ENCODE results near the gene TNNC1. TPM values are rescaled to one million over a fixed set of nuclear protein-coding genes. Genes with fewer than 3 reads are reported as not detected.
A peak's percentile ranks its signal among the peaks of the same experiment; 100 is the strongest.

The TNNC1 gene
- total and polyA plus RNA-seq, 3 experiments from 2014 or later: 2.2 to 2.3 TPM; not detected in 1

DNA sequence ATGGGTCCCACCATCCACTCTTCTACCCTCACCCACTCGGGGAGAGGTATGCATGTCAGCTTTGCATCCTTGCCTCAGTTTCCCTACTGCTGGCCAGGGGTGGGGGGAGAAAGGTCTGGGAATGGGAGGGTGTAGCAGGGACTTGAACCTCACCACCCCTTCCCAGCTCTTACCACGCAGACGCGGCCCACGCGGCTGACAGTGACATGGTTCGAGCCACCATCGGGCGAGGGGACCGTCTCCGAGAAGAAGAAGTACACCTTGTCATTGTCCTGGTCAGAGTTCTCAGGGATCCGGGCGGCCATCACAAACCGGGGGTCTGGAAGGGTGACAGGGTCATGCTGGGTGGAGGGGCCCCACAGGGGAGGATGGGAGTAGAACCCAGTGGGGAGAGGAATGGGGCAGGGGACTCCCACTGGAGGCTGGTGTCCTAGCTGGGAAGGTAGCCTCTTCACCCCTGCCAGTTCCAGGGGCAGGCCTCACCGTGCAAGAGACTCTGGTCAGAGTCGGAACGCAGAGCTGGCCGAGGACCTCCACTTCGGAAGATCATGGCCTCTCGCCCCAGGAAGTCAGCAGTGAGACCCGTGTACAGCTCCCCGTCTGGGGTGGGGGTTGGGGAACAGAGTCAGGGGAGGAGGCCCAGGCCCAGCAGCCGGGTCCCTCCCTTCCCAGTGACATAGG lies 12.6 kb downstream of the TNNC1 start:
- CTCF ChIA-PET: no interaction called here
- H3K4me1 Mint-ChIP-seq: peaks cover 2 to 5% (median 3%) of the 10 kb centered on the region in 3 donors
- H3K27ac ChIP-seq (ENCODE audit: low read depth, low read length): no peak overlapping the region
- no peaks in the 10 kb centered on the region for H3K9me3 ChIP-seq (ENCODE audit: low read length)
- no peaks in the 10 kb centered on the region for H3K9me3 Mint-ChIP-seq
- peaks cover 5% of the 10 kb centered on the region for H3K4me1 ChIP-seq (ENCODE audit: insufficient read depth, low read length)
- no peaks in the 10 kb centered on the region for H3K36me3 Mint-ChIP-seq
- H3K4me3 Mint-ChIP-seq: no peak overlapping the region
- H3K27me3 Mint-ChIP-seq: peaks cover 0 to 1% of the 10 kb centered on the region in 2 donors
- POLR2A ChIA-PET: no interaction called here
- H3K4me3 ChIP-seq (ENCODE audit: low read length): no peak overlapping the region
- no peaks in the 10 kb centered on the region for H3K27me3 ChIP-seq (ENCODE audit: insufficient read depth, low read length, poor library complexity, severe bottlenecking)
- no peak overlapping the region for H3K27ac Mint-ChIP-seq
- no peak for DNase-seq
- H3K36me3 ChIP-seq (ENCODE audit: insufficient read depth, low read length): no peaks in the 10 kb centered on the region

DNA sequence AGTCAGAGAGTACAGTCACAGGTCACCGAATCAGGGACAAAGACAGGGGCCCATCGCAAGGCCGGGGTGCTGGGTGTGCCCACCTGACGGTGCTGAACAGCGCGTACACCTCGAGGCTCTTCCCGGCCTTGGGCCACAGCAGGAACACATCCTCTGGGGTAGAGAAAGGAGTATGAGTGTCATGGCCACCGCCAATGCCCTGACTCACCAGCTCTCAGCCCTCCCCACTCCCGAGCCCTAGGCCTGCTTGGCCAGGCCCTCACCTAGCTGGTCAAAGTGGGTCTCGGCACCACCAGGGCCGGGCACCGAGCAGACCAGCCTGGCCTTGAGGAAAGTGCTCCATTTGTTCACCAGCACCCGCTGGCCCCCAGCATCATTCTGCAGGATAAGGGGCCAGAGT lies 13.2 kb downstream of the TNNC1 start:
- Mint-ChIP-seq H3K27ac (no peak overlapping the region), H3K9me3 (no peaks in the 10 kb centered on the region), H3K4me1 (peaks cover 2 to 5% (median 3%) of the 10 kb centered on the region in 3 donors), H3K36me3 (no peaks in the 10 kb centered on the region), H3K4me3 (no peak overlapping the region), H3K27me3 (peaks cover 0 to 1% of the 10 kb centered on the region in 2 donors)
- Histone ChIP-seq H3K27ac (ENCODE audit: low read depth, low read length) (no peak overlapping the region), H3K9me3 (ENCODE audit: low read length) (no peaks in the 10 kb centered on the region), H3K4me3 (ENCODE audit: low read length) (no peak overlapping the region), H3K27me3 (ENCODE audit: insufficient read depth, low read length, poor library complexity, severe bottlenecking) (no peaks in the 10 kb centered on the region), H3K4me1 (ENCODE audit: insufficient read depth, low read length) (peaks cover 5% of the 10 kb centered on the region), H3K36me3 (ENCODE audit: insufficient read depth, low read length) (no peaks in the 10 kb centered on the region)
- CTCF ChIA-PET: no interaction called here
- DNase-seq: no peak
- POLR2A ChIA-PET: no interaction called here

DNA sequence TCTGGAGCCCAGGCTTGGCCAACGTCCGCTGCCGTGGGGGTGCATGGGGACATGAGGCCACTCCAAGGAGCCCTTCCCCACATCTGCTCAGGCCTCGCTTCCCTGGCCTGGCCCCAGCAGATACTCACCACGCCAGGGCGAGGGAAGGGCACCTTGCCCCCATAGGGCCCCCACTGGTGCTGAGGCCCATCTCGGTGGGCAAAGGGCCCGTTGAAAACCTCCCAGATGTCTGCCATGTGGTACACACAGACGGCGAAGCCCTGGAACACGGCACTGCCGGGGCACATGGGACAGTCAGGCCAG lies 13.6 kb downstream of the TNNC1 start:
- H3K9me3 ChIP-seq (ENCODE audit: low read length): no peaks in the 10 kb centered on the region
- Mint-ChIP-seq H3K4me3 (no peak overlapping the region), H3K4me1 (peaks cover 2 to 3% (median 3%) of the 10 kb centered on the region in 3 donors), H3K27me3 (peaks cover 0 to 1% of the 10 kb centered on the region in 2 donors), H3K9me3 (no peaks in the 10 kb centered on the region), H3K36me3 (no peaks in the 10 kb centered on the region), H3K27ac (no peak overlapping the region)
- H3K4me1 ChIP-seq (ENCODE audit: insufficient read depth, low read length): peaks cover 5% of the 10 kb centered on the region
- ChIA-PET POLR2A (no interaction called here), CTCF (no interaction called here)
- no peaks in the 10 kb centered on the region for H3K36me3 ChIP-seq (ENCODE audit: insufficient read depth, low read length)
- no peak for DNase-seq
- H3K27me3 ChIP-seq (ENCODE audit: insufficient read depth, low read length, poor library complexity, severe bottlenecking): no peaks in the 10 kb centered on the region
- no peak overlapping the region for H3K27ac ChIP-seq (ENCODE audit: low read depth, low read length)
- H3K4me3 ChIP-seq (ENCODE audit: low read length): no peak overlapping the region

DNA sequence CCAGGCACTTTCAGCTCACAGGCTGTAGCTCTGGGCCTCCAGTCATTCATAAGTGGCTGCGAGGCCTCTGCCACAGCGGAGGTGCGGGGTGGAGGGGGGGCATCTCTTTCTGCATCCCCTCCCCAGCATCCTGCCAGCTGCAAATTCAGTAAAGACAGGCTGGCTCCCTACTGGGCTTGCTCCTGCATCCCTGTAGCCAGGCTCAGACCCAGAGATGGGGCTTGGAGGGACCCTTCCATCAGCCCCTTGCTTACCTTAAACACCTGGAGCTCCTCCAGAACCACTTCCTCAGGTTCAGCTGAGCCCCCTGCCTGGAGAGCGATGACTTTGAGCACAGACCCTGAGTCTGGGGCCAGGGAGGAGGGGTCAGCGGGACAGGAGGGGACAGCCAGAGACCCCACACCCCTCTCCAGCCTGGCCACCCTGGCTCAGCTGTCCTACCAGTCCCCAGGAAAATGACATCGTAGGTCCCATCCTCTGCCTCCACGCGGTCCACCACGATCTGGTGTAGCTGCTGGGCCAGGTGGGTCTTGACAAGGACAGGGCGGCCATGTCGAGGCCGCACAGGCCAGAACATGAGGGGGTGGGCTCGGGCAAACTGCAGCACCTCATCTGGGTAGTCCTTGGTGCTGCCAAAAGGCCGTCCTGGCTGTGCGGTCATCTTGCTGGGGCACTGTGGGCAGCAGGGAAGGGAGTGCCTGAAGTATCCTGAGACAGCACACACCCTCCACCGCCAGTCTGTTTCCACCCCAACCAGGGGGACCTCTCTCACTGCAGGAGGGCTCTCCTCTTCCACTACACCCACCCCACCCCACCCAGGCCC lies 14.2 kb downstream of the TNNC1 start:
- Histone ChIP-seq H3K27me3 (ENCODE audit: insufficient read depth, low read length, poor library complexity, severe bottlenecking) (no peaks in the 10 kb centered on the region), H3K9me3 (ENCODE audit: low read length) (no peaks in the 10 kb centered on the region), H3K27ac (ENCODE audit: low read depth, low read length) (no peak overlapping the region), H3K4me1 (ENCODE audit: insufficient read depth, low read length) (peaks cover 3% of the 10 kb centered on the region), H3K4me3 (ENCODE audit: low read length) (no peak overlapping the region), H3K36me3 (ENCODE audit: insufficient read depth, low read length) (no peaks in the 10 kb centered on the region)
- no peak for DNase-seq
- Mint-ChIP-seq H3K9me3 (no peaks in the 10 kb centered on the region), H3K27me3 (peaks cover 0 to 1% of the 10 kb centered on the region in 2 donors), H3K4me3 (no peak overlapping the region), H3K36me3 (no peaks in the 10 kb centered on the region), H3K4me1 (no peaks in the 10 kb centered on the region), H3K27ac (no peak overlapping the region)
- ChIA-PET POLR2A (no interaction called here), CTCF (no interaction called here)

DNA sequence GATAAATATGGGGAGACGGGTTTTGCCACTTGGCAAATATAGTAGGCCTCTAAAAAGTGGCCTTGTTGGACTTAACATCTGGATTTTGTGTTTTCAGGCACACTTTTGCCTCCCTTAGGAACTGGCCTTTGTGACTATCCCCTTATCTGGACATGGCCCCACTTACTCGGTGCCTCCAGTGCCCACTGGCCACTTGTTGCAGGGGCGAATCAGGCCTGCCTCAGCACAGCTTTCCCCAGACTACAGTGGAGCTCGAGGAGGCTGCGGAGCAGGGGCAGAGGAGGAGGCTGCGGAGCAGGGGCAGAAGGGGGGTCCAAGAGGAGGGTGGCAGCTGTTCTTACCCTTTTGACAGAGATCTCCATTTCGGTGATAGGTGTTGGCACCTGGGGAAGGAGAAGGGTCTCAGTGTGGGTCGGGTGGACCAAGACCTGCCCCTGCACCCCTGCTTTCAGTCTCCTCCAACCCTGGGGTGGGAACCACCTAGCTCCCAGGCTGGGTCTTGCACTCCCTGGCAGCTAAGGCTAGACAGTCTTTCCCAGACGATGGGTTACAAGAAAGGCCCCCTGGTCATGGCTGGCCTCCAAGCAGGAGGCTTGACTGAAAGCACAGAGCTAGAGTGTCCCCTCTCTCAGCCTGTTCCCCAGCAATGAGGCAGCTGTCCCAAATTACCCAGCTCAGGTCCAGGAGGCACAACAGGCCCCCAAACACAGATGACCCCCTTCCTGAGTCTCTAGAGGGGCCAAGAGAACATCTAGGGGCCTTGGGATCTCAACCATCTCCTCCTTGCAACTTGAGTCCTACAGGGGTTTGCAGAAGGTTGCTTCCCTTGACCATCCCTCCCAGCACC lies 15.0 kb downstream of the TNNC1 start:
- Mint-ChIP-seq H3K4me1 (peaks cover 0 to 2% (median 0%) of the 10 kb centered on the region in 3 donors), H3K27me3 (peaks cover 0 to 1% of the 10 kb centered on the region in 2 donors), H3K4me3 (no peak overlapping the region), H3K36me3 (no peaks in the 10 kb centered on the region), H3K27ac (peak overlapping the region in 1 of 8 donors; percentile 43), H3K9me3 (no peaks in the 10 kb centered on the region)
- Histone ChIP-seq H3K36me3 (ENCODE audit: insufficient read depth, low read length) (no peaks in the 10 kb centered on the region), H3K4me3 (ENCODE audit: low read length) (no peak overlapping the region), H3K27ac (ENCODE audit: low read depth, low read length) (no peak overlapping the region), H3K9me3 (ENCODE audit: low read length) (no peaks in the 10 kb centered on the region), H3K4me1 (ENCODE audit: insufficient read depth, low read length) (no peaks in the 10 kb centered on the region), H3K27me3 (ENCODE audit: insufficient read depth, low read length, poor library complexity, severe bottlenecking) (no peaks in the 10 kb centered on the region)
- DNase-seq: no peak
- ChIA-PET POLR2A (no interaction called here), CTCF (no interaction called here)

DNA sequence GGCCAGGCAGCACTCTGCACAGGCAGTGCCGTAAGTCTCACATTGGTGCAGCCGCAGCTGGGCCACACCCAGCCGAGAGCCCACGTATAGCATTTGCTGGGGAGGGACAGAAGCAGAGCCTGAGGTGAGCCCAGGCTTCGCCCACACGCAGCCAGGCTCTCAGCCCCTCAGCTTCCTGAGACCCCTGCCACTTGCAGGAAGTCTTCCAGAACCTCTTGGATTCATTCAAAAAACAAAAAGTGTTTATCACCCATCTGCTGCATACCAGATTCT lies 15.8 kb downstream of the TNNC1 start:
- no peak overlapping the region for H3K4me3 Mint-ChIP-seq
- no peak overlapping the region for H3K27ac Mint-ChIP-seq
- H3K27ac ChIP-seq (ENCODE audit: low read depth, low read length): no peak overlapping the region
- H3K4me3 ChIP-seq (ENCODE audit: low read length): no peak overlapping the region
- H3K36me3 Mint-ChIP-seq: no peaks in the 10 kb centered on the region
- no peaks in the 10 kb centered on the region for H3K4me1 ChIP-seq (ENCODE audit: insufficient read depth, low read length)
- H3K4me1 Mint-ChIP-seq: peaks cover 2 to 7% (median 3%) of the 10 kb centered on the region in 3 donors
- ChIA-PET CTCF (no interaction called here), POLR2A (no interaction called here)
- H3K27me3 ChIP-seq (ENCODE audit: insufficient read depth, low read length, poor library complexity, severe bottlenecking): no peaks in the 10 kb centered on the region
- no peaks in the 10 kb centered on the region for H3K27me3 Mint-ChIP-seq
- DNase-seq: no peak
- H3K36me3 ChIP-seq (ENCODE audit: insufficient read depth, low read length): no peaks in the 10 kb centered on the region
- no peaks in the 10 kb centered on the region for H3K9me3 ChIP-seq (ENCODE audit: low read length)
- no peaks in the 10 kb centered on the region for H3K9me3 Mint-ChIP-seq

DNA sequence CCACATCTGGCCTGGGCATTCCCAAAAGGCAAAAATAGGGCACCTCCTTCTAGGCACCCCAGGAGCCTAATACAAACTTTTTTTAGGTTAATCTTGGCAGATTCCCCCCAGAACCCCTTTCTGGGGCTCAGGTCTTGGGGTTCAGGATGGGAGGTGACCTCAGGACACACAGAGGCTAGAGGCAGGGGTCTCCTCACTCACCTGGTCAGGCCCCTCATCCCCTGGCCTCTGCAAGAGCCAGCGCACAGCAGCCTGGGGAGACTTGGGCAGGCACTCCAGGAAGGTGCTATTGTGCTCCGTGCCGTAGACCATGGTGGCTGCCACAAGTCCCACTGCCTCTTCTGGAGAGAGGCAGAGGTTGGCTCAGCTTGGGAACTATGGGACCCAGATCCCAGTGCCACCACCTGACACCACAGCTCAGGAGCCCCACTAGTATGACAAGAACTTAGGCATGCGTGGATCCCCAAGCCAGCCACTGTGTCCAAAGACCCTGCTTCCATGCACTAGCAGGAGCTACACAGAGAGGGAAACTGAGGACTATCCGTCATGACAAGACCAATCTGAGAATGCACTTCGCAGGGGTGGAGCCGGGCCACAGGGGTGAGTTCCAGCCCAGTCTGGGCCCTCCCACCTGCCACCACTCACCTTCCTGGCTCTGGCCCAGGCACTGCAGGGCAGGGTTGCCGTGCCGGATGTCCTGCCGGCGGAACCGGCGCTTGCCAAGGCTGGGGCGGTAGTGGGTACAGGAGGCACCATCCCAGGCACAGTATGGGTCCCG lies 16.3 kb downstream of the TNNC1 start:
- H3K4me3 Mint-ChIP-seq: no peak overlapping the region
- Histone ChIP-seq H3K9me3 (ENCODE audit: low read length) (no peaks in the 10 kb centered on the region), H3K4me3 (ENCODE audit: low read length) (no peak overlapping the region), H3K27ac (ENCODE audit: low read depth, low read length) (no peak overlapping the region), H3K27me3 (ENCODE audit: insufficient read depth, low read length, poor library complexity, severe bottlenecking) (no peaks in the 10 kb centered on the region), H3K4me1 (ENCODE audit: insufficient read depth, low read length) (no peaks in the 10 kb centered on the region), H3K36me3 (ENCODE audit: insufficient read depth, low read length) (no peaks in the 10 kb centered on the region)
- H3K27me3 Mint-ChIP-seq: no peaks in the 10 kb centered on the region
- CTCF ChIA-PET: no interaction called here
- no peaks in the 10 kb centered on the region for H3K36me3 Mint-ChIP-seq
- H3K27ac Mint-ChIP-seq: no peak overlapping the region
- POLR2A ChIA-PET: no interaction called here
- H3K4me1 Mint-ChIP-seq: peaks cover 3 to 9% (median 5%) of the 10 kb centered on the region in 3 donors
- no peaks in the 10 kb centered on the region for H3K9me3 Mint-ChIP-seq
- DNase-seq: no peak
